GM20431 (cell line): Measurements from ENCODE around the gene HOXB3.

Experiments used
- in situ Hi-C: fragments of 300-500 bp; cut with MseI, MboI; formaldehyde crosslinking; loops from one replicate; pipeline ENCODE4 v1.15.0; 2020; ENCODE audit warnings: low sequenced_read_pairs; ENCODE audit not compliant: unreplicated experiment

HOXB3 gene

GRCh38 chr17:48589060-48589830, 796 bp downstream of the HOXB3 start:
- in situ Hi-C loops: no loop called here

GRCh38 chr17:48588528-48588927, 1.5 kb downstream of the HOXB3 start:
- in situ Hi-C loops: no loop called here

GRCh38 chr17:48588074-48588415, 2.0 kb downstream of the HOXB3 start:
- in situ Hi-C loops: no loop called here

GRCh38 chr17:48587276-48588073, 2.6 kb downstream of the HOXB3 start:
- in situ Hi-C loops: no loop called here

GRCh38 chr17:48586355-48587258, 3.4 kb downstream of the HOXB3 start:
- in situ Hi-C loops: no loop called here

- in situ Hi-C loops: no loop called here
Observed at GRCh38 chr17:48584223-48584741, 5.8 kb downstream of the HOXB3 start.

GRCh38 chr17:48583708-48584222, 6.3 kb downstream of the HOXB3 start:
- in situ Hi-C loops: no loop called here

GRCh38 chr17:48582750-48583069, 7.3 kb downstream of the HOXB3 start:
- in situ Hi-C loops: no loop called here

GRCh38 chr17:48579760-48580554, 10.1 kb downstream of the HOXB3 start:
- in situ Hi-C loops: no loop called here

GRCh38 chr17:48579471-48579759, 10.6 kb downstream of the HOXB3 start:
- in situ Hi-C loops: no loop called here

- in situ Hi-C loops: no loop called here
Observed at GRCh38 chr17:48578616-48579470, 11.2 kb downstream of the HOXB3 start.

- in situ Hi-C loops: no loop called here
Observed at GRCh38 chr17:48577946-48578615, 12.0 kb downstream of the HOXB3 start, which contains the start of gene HOXB4. HOXB4 (minus strand) TSS chr17:48578350; CDS start chr17:48578319, 31 bp downstream.

- in situ Hi-C loops: no loop called here
Observed at GRCh38 chr17:48577330-48577945, 12.6 kb downstream of the HOXB3 start.

- in situ Hi-C loops: no loop called here
Observed at GRCh38 chr17:48576479-48577309, 13.3 kb downstream of the HOXB3 start.

- in situ Hi-C loops: no loop called here
Observed at GRCh38 chr17:48575673-48576478, 14.2 kb downstream of the HOXB3 start.

GRCh38 chr17:48575066-48575582, 14.9 kb downstream of the HOXB3 start:
- in situ Hi-C loops: no loop called here
